ENCODE results near the gene PTPDC1. TPM values are rescaled to one million over a fixed set of nuclear protein-coding genes. Genes with fewer than 3 reads are reported as not detected.

PTPDC1 gene
- total RNA-seq, 2 experiments from 2014 or later = 3.6 to 7.0 TPM

- no TSS peak for BruUV-seq (replicated peaks)
- TF ChIP-seq CTCF (conservative IDR thresholded peaks at IDR 0.05; ENCODE audit: low read length) (no peak), EZH2phosphoT487 (IDR thresholded peaks at IDR 0.05; ENCODE audit: borderline replicate concordance, low read depth, low read length) (no peak)
- Histone ChIP-seq H4K20me1 (ENCODE audit: insufficient read depth, low read length) (no peaks in the 10 kb centered on the region), H3K9me2 (ENCODE audit: insufficient read depth, low read length) (no peaks in the 10 kb centered on the region), H3K79me2 (ENCODE audit: insufficient read depth, low read depth, low read length) (no peaks in the 10 kb centered on the region), H3K9me3 (ENCODE audit: low read length) (peaks cover 6% of the 10 kb centered on the region; the same call in 1 of the 2 replicates), H3K27ac (ENCODE audit: low read depth, low read length, poor library complexity, severe bottlenecking) (no peak overlapping the region), H2AFZ (ENCODE audit: low read length) (peak overlapping the region; percentile 70; the same call in 1 of the 2 replicates), H3K36me3 (ENCODE audit: insufficient read depth, low read length) (no peaks in the 10 kb centered on the region), H3K4me2 (ENCODE audit: low read length) (peak overlapping the region; percentile 59), H3K4me1 (ENCODE audit: insufficient read depth, low read length, poor library complexity, severe bottlenecking) (peaks cover 58% of the 10 kb centered on the region), H3K4me3 (ENCODE audit: low read depth, low read length, poor library complexity, severe bottlenecking) (no peak overlapping the region)
- POLR2A ChIA-PET = interaction anchor here (0.5 to 0.7 kb wide), 3 partner anchors 18 to 669 kb away, joined by 3 to 8 read pairs (median 6); no protein-coding TSS in a partner anchor
- intact Hi-C loops (cut with micrococcal nuclease; ENCODE audit: unreplicated experiment) = no loop called here
- CTCF ChIA-PET (ENCODE audit: unreplicated experiment) = no interaction called here
- DNase-seq (ENCODE audit: low spot score) = no peak
These were observed 66.8 kb downstream of the PTPDC1 start for GRCh38 chr9:94150890-94151650.

GRCh38 chr9:94153905-94154304 lies 69.6 kb downstream of the PTPDC1 start:
- peak overlapping the region; percentile 54 for H2AFZ ChIP-seq (ENCODE audit: low read length)
- no peaks in the 10 kb centered on the region for H3K9me2 ChIP-seq (ENCODE audit: insufficient read depth, low read length)
- POLR2A ChIA-PET = no interaction called here
- intact Hi-C loops (cut with micrococcal nuclease; ENCODE audit: unreplicated experiment) = no loop called here
- no peak overlapping the region for H3K4me3 ChIP-seq (ENCODE audit: low read depth, low read length, poor library complexity, severe bottlenecking)
- DNase-seq (ENCODE audit: low spot score) = peak; percentile 84
- BruUV-seq (replicated peaks) = no TSS peak
- peaks cover 6% of the 10 kb centered on the region; the same call in 1 of the 2 replicates for H3K9me3 ChIP-seq (ENCODE audit: low read length)
- no peaks in the 10 kb centered on the region for H3K36me3 ChIP-seq (ENCODE audit: insufficient read depth, low read length)
- H3K79me2 ChIP-seq (ENCODE audit: insufficient read depth, low read depth, low read length) = no peaks in the 10 kb centered on the region
- no peak for TF ChIP-seq CTCF (conservative IDR thresholded peaks at IDR 0.05; ENCODE audit: low read length)
- no peak for TF ChIP-seq EZH2phosphoT487 (IDR thresholded peaks at IDR 0.05; ENCODE audit: borderline replicate concordance, low read depth, low read length)
- H3K4me2 ChIP-seq (ENCODE audit: low read length) = peak overlapping the region; percentile 54
- CTCF ChIA-PET (ENCODE audit: unreplicated experiment) = no interaction called here
- H3K4me1 ChIP-seq (ENCODE audit: insufficient read depth, low read length, poor library complexity, severe bottlenecking) = peaks cover 66% of the 10 kb centered on the region
- H4K20me1 ChIP-seq (ENCODE audit: insufficient read depth, low read length) = no peaks in the 10 kb centered on the region
- H3K27ac ChIP-seq (ENCODE audit: low read depth, low read length, poor library complexity, severe bottlenecking) = peak overlapping the region; percentile 68

Measured in OCI-LY7 (cell line).